ENCODE data around the gene SPON2. TPM values are rescaled to one million over a fixed set of nuclear protein-coding genes. Genes with fewer than 3 reads are reported as not detected.

SPON2 gene
- total RNA-seq, 1 donor from 2014 or later: 2.1 TPM

- H3K4me1 Mint-ChIP-seq: no peaks in the 10 kb centered on the region
- TF ChIP-seq EZH2phosphoT487 (IDR thresholded peaks at IDR 0.05) (no peak), EZH2 (IDR thresholded peaks at IDR 0.05) (no peak), CTCF (IDR thresholded peaks at IDR 0.05) (no peak)
- Histone ChIP-seq H3K4me1 (peaks cover 7% of the 10 kb centered on the region), H3K27ac (no peak overlapping the region), H3K9ac (no peak overlapping the region), H3K27me3 (peaks cover 79% of the 10 kb centered on the region), H4K20me1 (ENCODE audit: low read depth) (no peaks in the 10 kb centered on the region), H3K9me3 (ENCODE audit: low read depth) (peaks cover 9% of the 10 kb centered on the region), H2AFZ (replicated peaks) (no peak overlapping the region), H3K4me3 (no peak overlapping the region), H3F3A (ENCODE audit: low read depth) (no peaks in the 10 kb centered on the region), H3K36me3 (no peaks in the 10 kb centered on the region), H3K4me2 (no peak overlapping the region), H3K79me2 (ENCODE audit: low read depth) (no peaks in the 10 kb centered on the region)
- H3K4me3 Mint-ChIP-seq: no peak overlapping the region
- no peak for DNase-seq (ENCODE audit: low spot score)
- H3K9me3 Mint-ChIP-seq: peaks cover 14% of the 10 kb centered on the region
- peaks cover 6% of the 10 kb centered on the region for H3K27me3 Mint-ChIP-seq (ENCODE audit: insufficient read depth, low read depth)
- H3K36me3 Mint-ChIP-seq: no peaks in the 10 kb centered on the region
- no peak overlapping the region for H3K27ac Mint-ChIP-seq
These were observed 35.2 kb downstream of the SPON2 start for GRCh38 chr4:1137063-1137776.

DNA sequence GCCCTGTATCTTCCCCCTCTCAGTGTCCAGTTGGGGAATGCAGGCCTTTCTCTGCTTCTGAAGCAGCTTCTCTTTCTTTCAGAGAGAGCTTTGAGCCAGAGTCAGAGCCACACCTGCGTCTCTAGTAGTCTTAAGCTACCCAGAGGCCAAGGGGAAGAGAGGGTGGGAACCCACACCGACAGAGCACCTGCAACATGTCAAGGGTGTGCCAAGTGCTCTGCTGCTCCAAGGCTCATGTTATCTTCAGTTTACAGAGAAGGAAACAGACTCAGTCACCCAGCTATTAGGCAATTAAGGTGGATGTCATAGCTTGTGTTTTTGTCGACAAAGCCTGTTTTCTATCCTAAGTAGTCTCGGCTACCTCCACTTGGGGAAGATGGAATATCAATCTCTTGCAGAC lies 36.3 kb downstream of the SPON2 start:
- Mint-ChIP-seq H3K36me3 (no peaks in the 10 kb centered on the region), H3K4me3 (no peak overlapping the region), H3K27me3 (ENCODE audit: insufficient read depth, low read depth) (peaks cover 4% of the 10 kb centered on the region), H3K27ac (no peak overlapping the region), H3K9me3 (peaks cover 5% of the 10 kb centered on the region), H3K4me1 (no peaks in the 10 kb centered on the region)
- H3K36me3 ChIP-seq: no peaks in the 10 kb centered on the region
- no peak overlapping the region for H3K4me2 ChIP-seq
- H3K27ac ChIP-seq: no peak overlapping the region
- TF ChIP-seq EZH2phosphoT487 (IDR thresholded peaks at IDR 0.05) (no peak), CTCF (IDR thresholded peaks at IDR 0.05) (no peak), EZH2 (IDR thresholded peaks at IDR 0.05) (no peak)
- no peak overlapping the region for H3K9ac ChIP-seq
- H2AFZ ChIP-seq (replicated peaks): no peak overlapping the region
- no peak for DNase-seq (ENCODE audit: low spot score)
- no peaks in the 10 kb centered on the region for H3K4me1 ChIP-seq
- no peak overlapping the region for H3K4me3 ChIP-seq
- H4K20me1 ChIP-seq (ENCODE audit: low read depth): no peaks in the 10 kb centered on the region
- no peaks in the 10 kb centered on the region for H3F3A ChIP-seq (ENCODE audit: low read depth)
- H3K79me2 ChIP-seq (ENCODE audit: low read depth): no peaks in the 10 kb centered on the region
- peaks cover 77% of the 10 kb centered on the region for H3K27me3 ChIP-seq
- H3K9me3 ChIP-seq (ENCODE audit: low read depth): peaks cover under 1% of the 10 kb centered on the region

DNA sequence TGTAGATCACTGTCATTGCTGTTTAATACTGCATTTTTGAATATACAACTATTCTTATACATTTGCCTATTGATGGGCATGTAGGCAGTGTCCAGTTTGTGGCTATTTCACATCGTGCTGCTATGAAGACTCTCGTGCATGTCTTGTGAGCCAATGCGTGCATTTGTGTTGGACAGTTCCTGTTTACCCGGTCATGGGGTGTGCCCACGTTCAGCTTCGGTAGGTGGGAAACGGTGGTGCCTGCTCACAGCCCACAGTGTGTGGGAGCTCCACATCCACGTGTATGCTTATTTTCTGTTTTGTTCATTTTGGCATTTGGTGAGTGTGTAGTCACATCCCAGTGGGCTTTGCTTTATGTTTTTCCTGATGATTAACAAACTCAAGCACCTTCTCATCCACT lies 39.4 kb downstream of the SPON2 start:
- H3K9me3 Mint-ChIP-seq: no peaks in the 10 kb centered on the region
- no peaks in the 10 kb centered on the region for H3K79me2 ChIP-seq (ENCODE audit: low read depth)
- TF ChIP-seq EZH2 (IDR thresholded peaks at IDR 0.05) (no peak), CTCF (IDR thresholded peaks at IDR 0.05) (no peak), EZH2phosphoT487 (IDR thresholded peaks at IDR 0.05) (no peak)

More for the DNA sequence above, 39.4 kb downstream of the SPON2 start:
- Histone ChIP-seq H3K4me2 (no peak overlapping the region), H3K4me1 (no peaks in the 10 kb centered on the region), H3K4me3 (no peak overlapping the region), H3K27me3 (peaks cover 66% of the 10 kb centered on the region), H3K27ac (no peak overlapping the region), H3K9ac (no peak overlapping the region), H3K36me3 (no peaks in the 10 kb centered on the region), H4K20me1 (ENCODE audit: low read depth) (no peaks in the 10 kb centered on the region), H3F3A (ENCODE audit: low read depth) (no peaks in the 10 kb centered on the region), H3K9me3 (ENCODE audit: low read depth) (no peaks in the 10 kb centered on the region), H2AFZ (replicated peaks) (no peak overlapping the region)
- Mint-ChIP-seq H3K27ac (no peak overlapping the region), H3K36me3 (no peaks in the 10 kb centered on the region), H3K4me3 (no peak overlapping the region), H3K4me1 (no peaks in the 10 kb centered on the region), H3K27me3 (ENCODE audit: insufficient read depth, low read depth) (peaks cover 3% of the 10 kb centered on the region)
- no peak for DNase-seq (ENCODE audit: low spot score)

All from neural progenitor cell (in vitro differentiated cells).